Right ventricle myocardium superior (tissue), 1 donor: ENCODE measurements around the gene MAP3K3. TPM values are rescaled to one million over a fixed set of nuclear protein-coding genes. Genes with fewer than 3 reads are reported as not detected.
A peak's percentile ranks its signal among the peaks of the same experiment; 100 is the strongest.
"Not testable (repeated sequence)": the region's sequence is repeated elsewhere in the genome, so short reads cannot be mapped to it uniquely, and the experiment has no call there.

Experiments used
- ATAC-seq: fragments of 200-7000 bp; cut with Tn5 transposase; one replicate; pipeline ENCODE4 v1.9.1; 2020; ENCODE audit warnings: mild to moderate bottlenecking; ENCODE audit not compliant: poor library complexity
- DNase-seq: peaks from one replicate; pipeline ENCODE4 v3.0.0-alpha.2; 2020
- intact Hi-C: fragments of 100-400 bp; cut with DNase I; formaldehyde crosslinking; loops from one replicate; pipeline ENCODE4 v1.11.2; 2022
- total RNA-seq: library from RNA; stranded (reverse); fragmentation: NEBNext Ultra II Directional; extraction: Animal tissue kit (Norgen Biotek cat#: 25700); gene quantifications from one replicate; pipeline ENCODE4 v1.2.1, GENCODE V29; 2021
- donor health status: DM: no; HTN: yes; CAD: no; lungs with severe emphysema.

Gene MAP3K3
- total RNA-seq, 1 donor from 2014 or later, result 31.3 TPM

DNA sequence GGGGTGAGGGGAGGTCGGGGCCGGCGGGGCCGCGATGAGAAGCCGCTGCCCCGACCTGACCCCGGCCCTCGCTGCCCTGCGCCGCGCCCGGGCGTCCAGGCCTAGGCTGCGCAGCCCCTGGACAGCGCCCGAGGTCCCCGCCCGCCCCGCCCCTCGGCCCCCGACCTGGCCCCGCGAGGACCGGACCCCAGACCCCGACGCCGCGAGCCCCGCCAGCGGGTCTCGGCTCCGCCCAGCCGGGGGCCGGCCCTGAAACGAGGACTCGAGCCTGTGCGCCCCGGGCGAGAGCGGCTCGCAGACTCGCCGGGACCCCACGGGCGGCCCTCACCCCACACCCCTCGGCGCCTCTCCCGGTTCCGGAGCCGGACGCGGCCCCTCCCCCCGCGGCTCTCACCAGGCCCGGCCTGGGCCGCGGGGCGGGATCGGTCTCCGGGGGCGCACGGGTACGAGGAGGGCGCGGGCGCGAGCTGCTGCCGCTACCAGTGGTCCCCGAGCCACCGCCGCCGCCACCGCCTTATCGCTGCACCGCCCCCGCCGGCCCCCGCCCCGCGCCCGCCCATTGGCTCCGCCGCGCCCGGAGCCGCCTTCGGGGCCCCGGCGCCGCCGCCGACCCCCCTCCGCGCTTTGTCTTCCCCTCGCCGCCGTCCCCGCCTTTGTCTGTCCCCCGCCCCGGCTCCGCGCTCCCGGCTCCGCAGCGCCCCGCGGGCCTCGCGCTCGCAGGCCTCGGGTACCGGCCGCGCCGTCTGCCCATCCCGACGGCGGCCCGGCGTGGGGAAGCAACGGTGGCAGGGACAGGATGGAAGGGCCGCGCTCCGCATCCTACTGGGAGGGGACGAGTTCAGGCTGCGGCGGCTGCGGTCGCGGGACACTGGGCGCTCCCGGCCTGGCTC, 77.7 kb downstream of the MAP3K3 start, which contains the start of gene LIMD2:
TSS of gene LIMD2 (minus strand) at position 488 of the 890 bp plus-strand sequence. CDS start 827 bp downstream, outside the sequence.
- ATAC-seq (no peak), DNase-seq (peak; percentile 85)
- intact Hi-C loops, result no loop called here

GRCh38 chr17:63700528-63701455, 78.6 kb downstream of the MAP3K3 start:
- intact Hi-C loops, result no loop called here
- peak; percentile 67 for ATAC-seq
- DNase-seq, result peak; percentile 86

DNA sequence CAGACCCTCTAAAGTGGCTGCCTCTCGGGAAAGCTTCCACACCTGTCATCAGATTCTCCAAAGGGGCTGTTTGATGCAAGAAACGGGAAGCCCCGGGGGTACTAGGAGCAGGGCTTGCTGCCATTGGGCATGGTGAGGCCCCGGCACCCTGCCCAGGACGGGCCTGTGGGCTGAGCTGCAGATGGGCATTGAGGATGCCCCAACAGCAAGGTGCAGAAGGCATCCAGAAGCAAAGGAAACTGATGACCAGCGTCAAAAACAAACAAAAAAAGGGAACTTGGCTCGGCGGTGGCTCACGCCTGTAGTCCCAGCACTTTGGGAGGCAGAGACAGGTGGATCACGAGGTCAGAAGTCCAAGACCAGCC, 79.2 kb downstream of the MAP3K3 start:
- peak; percentile 50 for DNase-seq
- ATAC-seq, result no peak
- intact Hi-C loops, result no loop called here

DNA sequence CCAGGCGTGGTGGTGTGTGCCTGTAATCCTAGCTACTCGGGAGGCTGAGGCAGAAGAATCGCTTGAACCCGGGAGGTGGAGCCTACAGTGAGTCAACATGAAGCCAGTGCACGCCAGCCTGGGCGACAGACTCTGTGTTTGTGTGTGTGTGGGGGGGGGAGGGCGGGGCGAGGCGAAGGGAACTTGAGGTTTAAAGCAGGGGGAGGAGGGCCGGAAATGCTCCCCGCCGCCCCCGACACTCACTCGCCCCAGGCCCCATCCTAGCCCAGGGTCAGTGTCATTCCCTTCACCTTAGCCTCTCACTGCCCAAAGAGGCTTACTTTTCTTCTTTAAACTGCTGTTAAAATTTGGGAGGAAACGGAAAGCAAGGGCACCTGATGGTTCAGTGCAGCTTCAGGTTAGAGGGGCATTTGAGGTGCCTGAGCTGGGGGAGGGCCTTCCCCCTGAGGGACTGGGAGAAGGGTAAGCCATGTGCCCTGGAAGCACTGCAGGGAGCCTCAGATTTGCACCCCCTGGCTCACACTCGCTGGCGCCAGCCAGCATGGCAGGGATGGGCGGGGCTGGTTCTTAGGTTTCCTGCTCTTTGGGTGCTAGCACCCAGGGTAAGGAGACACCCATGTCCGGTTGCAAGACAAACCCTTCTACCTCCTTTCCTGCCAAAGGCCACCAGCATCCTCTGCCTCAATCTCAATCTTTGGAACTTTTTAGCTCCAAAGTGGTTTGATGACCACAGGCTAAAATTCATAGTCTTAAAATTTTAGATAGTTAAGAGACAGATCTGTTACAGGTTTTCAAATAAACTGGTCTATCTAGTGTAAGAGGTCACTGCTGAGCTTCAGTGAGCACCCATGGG, 79.9 kb downstream of the MAP3K3 start:
- peak; percentile 77 for DNase-seq
- intact Hi-C loops, result no loop called here
- no peak for ATAC-seq

DNA sequence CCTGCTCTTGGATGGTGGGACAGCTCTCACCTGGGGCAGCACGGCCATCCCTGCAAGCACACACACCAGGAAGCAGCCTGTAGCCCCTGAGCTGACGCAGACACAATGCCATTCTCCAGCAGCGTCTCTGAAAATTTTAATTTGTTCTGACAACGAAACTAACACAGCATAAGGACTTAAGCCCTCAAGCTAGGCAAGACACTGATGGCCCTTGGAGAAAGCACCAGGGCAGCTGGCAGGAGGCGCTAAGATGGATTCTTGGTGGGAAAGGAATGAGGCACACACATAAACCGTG, 80.5 kb downstream of the MAP3K3 start:
- intact Hi-C loops, result no loop called here
- ATAC-seq (no peak), DNase-seq (no peak)

- intact Hi-C loops, result no loop called here
Measured at GRCh38 chr17:63703029-63703428, 80.8 kb downstream of the MAP3K3 start.

DNA sequence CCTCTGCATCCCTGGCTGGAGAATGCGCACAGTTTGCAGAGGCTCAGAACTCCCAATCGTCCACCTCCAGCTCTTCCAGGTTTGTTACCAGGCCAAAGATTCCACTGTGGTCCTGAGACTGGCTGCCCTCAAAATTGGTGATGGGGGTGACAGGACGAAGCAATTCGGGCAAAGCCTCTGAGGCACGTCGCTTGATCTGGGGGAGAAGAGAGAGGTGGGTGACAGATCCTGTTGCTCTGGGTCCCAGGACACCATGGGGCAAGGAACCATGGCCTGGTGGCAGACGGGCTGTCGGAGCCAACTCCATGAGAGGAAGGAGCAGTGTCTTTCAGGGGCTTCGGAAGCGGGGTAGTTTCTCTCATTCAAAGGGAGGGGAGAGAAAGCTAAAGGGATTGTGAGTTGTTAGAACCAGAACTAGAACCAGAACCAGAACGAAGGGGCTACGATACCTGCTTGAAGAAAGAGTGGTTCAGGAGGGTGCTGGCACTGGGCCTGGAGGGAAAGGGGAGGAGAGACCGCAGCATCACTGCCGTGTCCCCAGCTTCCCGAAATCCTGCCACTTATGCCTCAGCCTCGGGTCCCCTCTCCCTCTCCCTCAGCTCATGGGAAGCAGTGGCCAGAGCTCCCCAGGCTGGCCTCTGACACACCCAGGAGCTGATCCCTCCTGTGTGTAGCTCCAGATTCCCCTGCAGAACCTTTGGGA, 81.5 kb downstream of the MAP3K3 start:
- ATAC-seq, result no peak
- intact Hi-C loops, result no loop called here
- DNase-seq, result no peak

More at GRCh38 chr17:63703029-63703428, 80.8 kb downstream of the MAP3K3 start:
- no peak for DNase-seq
- ATAC-seq, result no peak

- intact Hi-C loops, result no loop called here
Measured at GRCh38 chr17:63704259-63704576, 82.0 kb downstream of the MAP3K3 start.

GRCh38 chr17:63704836-63705235, 82.6 kb downstream of the MAP3K3 start:
- DNase-seq (no peak), ATAC-seq (no peak)
- intact Hi-C loops, result no loop called here

More at GRCh38 chr17:63704259-63704576, 82.0 kb downstream of the MAP3K3 start:
- no peak for ATAC-seq
- no peak for DNase-seq

GRCh38 chr17:63705657-63706056, 83.4 kb downstream of the MAP3K3 start:
- no peak for DNase-seq

DNA sequence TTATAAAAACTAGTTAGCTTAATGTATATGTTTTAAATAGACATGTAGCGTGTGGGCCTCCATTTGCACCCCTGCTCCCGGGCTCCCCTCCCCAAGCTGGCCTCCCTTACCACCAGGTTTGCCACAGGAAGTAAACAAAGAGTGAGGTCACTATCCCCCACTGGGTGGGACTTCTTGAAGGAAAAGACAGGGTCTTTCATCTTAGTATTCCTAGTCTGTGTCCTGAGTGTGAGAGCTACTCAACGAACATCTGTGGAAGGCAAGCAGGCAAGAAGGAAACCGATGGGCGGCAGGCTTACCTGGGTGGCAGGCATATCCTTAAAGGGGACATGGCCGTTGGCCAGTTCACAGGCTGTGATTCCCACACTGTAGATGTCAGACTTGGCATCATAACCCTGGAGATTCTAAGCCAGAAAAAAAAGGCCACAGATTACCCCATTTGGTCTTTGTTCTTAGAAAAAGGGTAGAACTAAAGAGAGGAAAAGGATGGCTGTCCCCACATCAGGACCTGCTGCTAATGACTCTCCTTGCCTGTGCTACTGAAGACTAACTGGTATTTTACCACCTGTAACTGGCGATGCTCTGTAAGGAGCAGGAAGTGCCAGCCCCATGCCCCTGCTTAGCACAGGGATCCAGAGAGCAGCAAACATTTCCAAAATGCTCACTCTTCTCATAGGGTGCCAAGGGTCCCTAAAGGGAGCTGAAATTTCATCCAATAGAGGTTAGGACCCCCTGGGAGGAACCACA, 84.3 kb downstream of the MAP3K3 start:
- intact Hi-C loops, result no loop called here
- DNase-seq, result no peak
- no peak for ATAC-seq

More at GRCh38 chr17:63705657-63706056, 83.4 kb downstream of the MAP3K3 start:
- no peak for ATAC-seq
- intact Hi-C loops, result no loop called here

DNA sequence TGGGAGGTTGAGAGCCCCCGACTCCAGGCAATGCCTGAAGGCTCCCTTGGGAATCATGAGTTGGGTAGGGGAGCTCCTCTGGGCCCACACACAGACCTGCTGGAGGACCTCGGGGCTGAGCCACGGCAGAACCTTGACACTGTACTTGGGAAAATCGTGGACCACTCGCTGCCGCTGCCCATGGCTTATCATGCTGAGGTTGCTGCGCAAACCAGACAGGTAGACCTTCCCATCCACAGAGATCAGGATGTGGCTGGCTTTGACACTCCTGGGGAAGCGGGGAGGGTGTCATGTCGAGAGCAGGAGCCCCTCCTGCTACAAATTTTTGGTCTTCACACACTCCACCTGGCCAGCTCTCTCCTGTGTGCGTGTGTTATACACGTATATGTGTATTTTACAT, 84.9 kb downstream of the MAP3K3 start:
- DNase-seq, result no peak
- intact Hi-C loops, result no loop called here

DNA sequence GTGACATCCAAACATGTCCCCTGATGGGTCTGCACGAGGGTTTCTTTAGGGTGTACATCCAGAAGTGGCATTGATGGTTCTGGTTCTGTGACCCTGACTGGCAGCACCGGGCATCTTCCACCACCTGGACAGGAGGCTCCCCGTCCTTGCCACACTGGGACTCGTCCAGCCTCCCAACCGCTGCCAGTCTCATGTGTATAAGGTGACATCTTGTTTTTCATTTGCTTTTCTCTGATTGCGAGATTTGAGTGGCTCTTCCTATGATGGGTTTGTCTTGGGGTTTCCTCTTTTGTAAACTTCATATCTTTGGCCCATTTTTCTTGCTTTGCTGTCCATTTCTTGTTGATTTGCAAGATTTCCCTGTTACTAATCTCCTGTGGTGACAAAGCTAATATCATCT, 86.9 kb downstream of the MAP3K3 start:
- intact Hi-C loops, result no loop called here
- DNase-seq (no peak), ATAC-seq (no peak)

More for the DNA sequence above, 84.9 kb downstream of the MAP3K3 start:
- ATAC-seq, result no peak

GRCh38 chr17:63714550-63715277, 92.5 kb downstream of the MAP3K3 start:
- intact Hi-C loops, result no loop called here
- DNase-seq (no peak), ATAC-seq (peak; percentile 85)

GRCh38 chr17:63716426-63716825, 94.2 kb downstream of the MAP3K3 start:
- DNase-seq (no peak), ATAC-seq (no peak)
- intact Hi-C loops, result no loop called here

DNA sequence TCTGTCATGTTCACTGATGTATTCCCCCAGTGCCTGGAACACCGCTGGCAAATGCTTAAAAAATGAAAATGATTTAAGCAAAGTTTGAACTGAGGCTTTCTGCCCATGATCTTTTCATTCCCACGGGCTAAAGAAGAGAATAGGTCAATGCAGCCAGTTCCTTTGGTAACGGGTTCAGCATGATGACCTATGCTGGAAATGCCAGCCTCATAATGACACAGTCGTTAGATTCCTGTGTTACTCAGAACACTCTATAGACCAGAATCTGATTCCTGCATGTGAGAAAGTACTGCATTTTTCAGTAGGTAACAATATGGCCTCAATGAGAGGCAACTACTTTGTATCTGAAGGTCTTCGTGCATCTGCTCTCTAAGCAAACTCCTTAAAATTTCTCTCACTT, 96.8 kb downstream of the MAP3K3 start:
- no peak for DNase-seq
- intact Hi-C loops, result no loop called here
- ATAC-seq, result no peak

DNA sequence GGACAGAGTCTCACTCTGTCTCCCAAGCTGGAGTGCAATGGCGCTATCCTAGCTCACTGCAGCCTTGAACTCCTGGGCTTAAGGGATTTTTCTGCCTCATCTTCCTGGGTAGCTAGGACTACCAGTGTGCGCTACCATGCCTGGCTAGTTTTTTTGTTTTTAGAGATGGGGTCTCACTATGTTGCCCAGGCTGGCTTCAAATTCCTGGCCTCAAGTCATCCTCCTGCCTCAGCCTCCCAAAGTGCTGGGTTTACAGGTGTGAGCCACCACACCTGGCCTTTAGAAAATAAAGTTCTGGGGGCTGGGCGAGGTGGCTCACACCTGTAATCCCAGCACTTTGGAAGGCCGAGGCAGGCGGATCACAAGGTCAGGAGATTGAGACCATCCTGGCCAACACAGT, 98.0 kb downstream of the MAP3K3 start:
- ATAC-seq, intact Hi-C loops, DNase-seq: not testable (repeated sequence)
